K562 (cell line): ENCODE data around the gene MYO1E. TPM values are rescaled to one million over a fixed set of nuclear protein-coding genes. Genes with fewer than 3 reads are reported as not detected.

Source experiments
- ATAC-seq: fragments of 200-7000 bp; cut with Tn5 transposase; 3 replicates; pipeline ENCODE4 v1.9.1; 2020; ENCODE audit warnings: moderate library complexity
- BruUV-seq: library from RNA; stranded (reverse); fragments of 400-500 nt; replicated peaks from 2 replicates; lab custom pipeline; 2021; lab: Mats Ljungman, UMichigan
- CTCF ChIA-PET: fragments of 300-600 bp; formaldehyde crosslinking; extraction: SDS; loops from one replicate; lab custom pipeline; 2021; ENCODE audit warnings: low intra/inter-chr PET ratio; lab: Yijun Ruan, JAX
- POLR2A ChIA-PET: fragments of 300-600, 350-650 bp; sonication (Branson Sonifier 250); formaldehyde crosslinking; extraction: SDS; loops from one replicate; lab custom pipeline; 2021; ENCODE audit warnings: antibody characterized with exemption, inconsistent platforms; lab: Yijun Ruan, JAX
- DNase-seq, 4 experiments: peaks; one replicate each; pipeline versions ENCODE4 v3.0.0 to v3.0.0-alpha.2; 2011 to 2018; ENCODE audit warnings: low spot score in 3 of 4, mixed read lengths in 3 of 4; ENCODE audit errors: extremely low read depth in 1 of 4
- FAIRE-seq: peaks from 2 replicates; lab custom pipeline; 2011; peaks lifted over from hg19 to GRCh38; lab: Jason Lieb, UNC
- H2AFZ ChIP-seq: 2 replicates; pipeline ENCODE4 v1.6.0; 2011; ENCODE audit warnings: low read depth, low read length, control low read depth, inconsistent platforms
- H3K27ac ChIP-seq: fragments of 200-600 bp; 3 replicates; pipeline ENCODE4 v1.8.0; 2011; ENCODE audit warnings: low read depth, mild to moderate bottlenecking, control low read depth, inconsistent platforms, low read length, moderate library complexity, mixed read lengths; ENCODE audit errors: extremely low read depth
- H3K27me3 ChIP-seq, 2 experiments: fragments of 300-600 bp in 1 of 2; 2 replicates in 1 of 2; 3 replicates in 1 of 2; pipeline versions ENCODE4 v1.6.0 to v1.8.0; 2011; ENCODE audit warnings: inconsistent platforms in 2 of 2, low read length in 2 of 2, mild to moderate bottlenecking in 1 of 2, mixed read lengths in 1 of 2, moderate library complexity in 1 of 2; ENCODE audit not compliant: control insufficient read depth in 2 of 2, insufficient read depth in 2 of 2
- H3K36me3 ChIP-seq: fragments of 300-600 bp; 3 replicates; pipeline ENCODE4 v1.8.0; 2011; ENCODE audit warnings: mild to moderate bottlenecking, low read length, inconsistent platforms; ENCODE audit not compliant: control insufficient read depth, insufficient read depth
- H3K4me1 ChIP-seq, 2 experiments: fragments of 200-600 bp in 1 of 2; replicated peaks in 1 of 2; 2 replicates in 1 of 2; 3 replicates in 1 of 2; pipeline versions ENCODE4 v1.5.1 to v1.8.0; 2011; ENCODE audit warnings: inconsistent platforms in 2 of 2, low read length in 2 of 2, mild to moderate bottlenecking in 1 of 2, mixed read lengths in 1 of 2, moderate library complexity in 1 of 2; ENCODE audit not compliant: control insufficient read depth in 2 of 2, insufficient read depth in 2 of 2
- H3K4me2 ChIP-seq: 2 replicates; pipeline ENCODE4 v1.6.1; 2011; ENCODE audit warnings: low read length, control low read depth, inconsistent platforms, mixed read lengths; ENCODE audit not compliant: insufficient read depth
- H3K4me3 ChIP-seq: fragments of 200-600 bp; sonication (generic), shearing (Covaris generic); 2 replicates; pipeline ENCODE4 v1.5.1; 2016; ENCODE audit warnings: control low read depth, inconsistent platforms
- H3K79me2 ChIP-seq: fragments of 200-600 bp; 3 replicates; pipeline ENCODE4 v1.8.0; 2011; ENCODE audit warnings: low read length, inconsistent platforms; ENCODE audit not compliant: control insufficient read depth, insufficient read depth
- H3K9ac ChIP-seq, 2 experiments: 2 replicates each; pipeline versions ENCODE4 v1.6.0 to v1.6.1; 2011; ENCODE audit warnings: low read depth in 2 of 2, low read length in 2 of 2, control low read depth in 1 of 2, inconsistent platforms in 1 of 2, mild to moderate bottlenecking in 1 of 2, mixed read lengths in 1 of 2; ENCODE audit not compliant: insufficient read depth in 1 of 2
- H3K9me1 ChIP-seq: one replicate; pipeline ENCODE4 v1.6.0; 2011; ENCODE audit warnings: inconsistent platforms, mild to moderate bottlenecking, low read length, moderate library complexity; ENCODE audit not compliant: control insufficient read depth, insufficient read depth
- H3K9me3 ChIP-seq: replicated peaks from 2 replicates; pipeline ENCODE4 v1.5.1; 2011; ENCODE audit warnings: low read depth, low read length, inconsistent platforms; ENCODE audit not compliant: control insufficient read depth, insufficient read depth
- H4K20me1 ChIP-seq: replicated peaks from 2 replicates; pipeline ENCODE4 v1.6.1; 2011; ENCODE audit warnings: low read length, inconsistent platforms, mixed read lengths; ENCODE audit not compliant: control insufficient read depth, insufficient read depth
- BCL6 ChIP-seq: fragments of 250-450 bp; sonication (Bioruptor Pico); IDR thresholded peaks from 2 replicates; pipeline ENCODE4 v1.4.0; 2020
- CREBBP ChIP-seq: IDR thresholded peaks from one replicate; pipeline ENCODE4 v1.6.1; 2012; ENCODE audit warnings: low read depth, mild to moderate bottlenecking, control low read depth, inconsistent platforms, low read length
- HDAC3 ChIP-seq: fragments of 450-650 bp; IDR thresholded peaks from 2 replicates; pipeline ENCODE4 v1.6.1; 2018; ENCODE audit warnings: borderline replicate concordance, mild to moderate bottlenecking, moderate library complexity; ENCODE audit not compliant: partially characterized antibody
- KDM4B ChIP-seq, 2 experiments: fragments of 450-650 bp in 1 of 2; sonication (generic) in 1 of 2; IDR thresholded peaks; 2 replicates each; pipeline ENCODE4 v1.6.1; 2016 to 2017; ENCODE audit warnings: borderline replicate concordance in 2 of 2, antibody characterized with exemption in 1 of 2, low read depth in 1 of 2, mild to moderate bottlenecking in 1 of 2
- KLF1 ChIP-seq: fragments of 450-650 bp; IDR thresholded peaks from 2 replicates; pipeline ENCODE4 v1.6.1; 2016; ENCODE audit warnings: missing genetic modification characterization, missing compliant biosample characterization
- KLF13 ChIP-seq: fragments of 450-650 bp; IDR thresholded peaks from 2 replicates; pipeline ENCODE4 v1.6.1; 2016; ENCODE audit warnings: missing genetic modification characterization, low read depth, mild to moderate bottlenecking, missing compliant biosample characterization, moderate library complexity, borderline replicate concordance
- MEF2A ChIP-seq: IDR thresholded peaks from 2 replicates; pipeline ENCODE4 v1.6.1; 2011; ENCODE audit warnings: low read depth, mild to moderate bottlenecking, low read length, moderate library complexity; ENCODE audit not compliant: control insufficient read depth
- RBM15 ChIP-seq: fragments of 200-400 bp; formaldehyde crosslinking; IDR thresholded peaks from 2 replicates; pipeline ENCODE4 v1.6.1; 2018; ENCODE audit warnings: mild to moderate bottlenecking, low read length, moderate library complexity; ENCODE audit not compliant: insufficient read depth
- TAF1 ChIP-seq: IDR thresholded peaks from 2 replicates; pipeline ENCODE4 v1.6.1; 2011; ENCODE audit warnings: mild to moderate bottlenecking, low read length, moderate library complexity; ENCODE audit not compliant: insufficient read depth, control insufficient read depth, severe bottlenecking; ENCODE audit errors: extremely low read depth
- TAL1 ChIP-seq: fragments of 450-650 bp; IDR thresholded peaks from 2 replicates; pipeline ENCODE4 v1.6.1; 2016; ENCODE audit warnings: mild to moderate bottlenecking
- TGIF2 ChIP-seq: sonication (generic); formaldehyde crosslinking; IDR thresholded peaks from 2 replicates; pipeline ENCODE4 v1.8.1; 2022; ENCODE audit warnings: mild to moderate bottlenecking, missing genetic modification reagents, moderate library complexity
- ZNF282 ChIP-seq: sonication (generic); formaldehyde crosslinking; IDR thresholded peaks from 2 replicates; pipeline ENCODE4 v1.8.1; 2023; ENCODE audit warnings: missing genetic modification reagents
- ZNF589 ChIP-seq: fragments of 200-800 bp; sonication (Bioruptor generic); IDR thresholded peaks from 2 replicates; pipeline ENCODE4 v1.6.1; 2016; ENCODE audit warnings: low read depth, missing genetic modification characterization, missing compliant biosample characterization
- WGBS: fragments of 100-300 bp; shearing (Covaris generic); methylation state at CpG from one replicate; pipeline ENCODE4 v1.1.6; 2016; ENCODE audit warnings: low coverage, mixed read lengths; ENCODE audit not compliant: insufficient coverage; ENCODE audit errors: missing lambda C conversion rate; 5-methylcytosine and 5-hydroxymethylcytosine counted together
- in situ Hi-C: fragments of 300-500 bp; cut with MboI; formaldehyde crosslinking; loops from 4 replicates; pipeline ENCODE4 v1.15.0; 2018; ENCODE audit warnings: inconsistent platforms, mixed read lengths
- intact Hi-C: fragments of 100-400 bp; cut with micrococcal nuclease; formaldehyde crosslinking; loops from 2 replicates; pipeline ENCODE4 v1.14.2; 2022
- polyA plus RNA-seq, 8 experiments: library from polyadenylated mRNA; depleted of rRNA in 4 of 8; stranded (reverse) in 5 of 8; unstranded in 3 of 8; fragments of >200 nt; fragmentation: Nextera tagmentation in 2 of 8; fragmentation: Illumina TruSeq in 1 of 8; extraction: Ambion mirVana in 2 of 8; extraction: Trizol in 1 of 8; gene quantifications; 2 replicates each; pipeline versions ENCODE4 v1.2.1 to v1.2.3, GENCODE V29; 2011 to 2014; ENCODE audit warnings: inconsistent platforms in 1 of 8, missing spikeins in 1 of 8
- total RNA-seq, 7 experiments: library from RNA; depleted of rRNA in 6 of 7; stranded (reverse); fragments of >200 nt in 6 of 7; fragmentation: Illumina TruSeq in 2 of 7; extraction: Trizol in 2 of 7; gene quantifications; 2 replicates each; pipeline versions ENCODE4 v1.2.1 to v1.2.3, GENCODE V29; 2011 to 2021; ENCODE audit warnings: low replicate concordance in 1 of 7
- TF ChIP-seq, protein P1 (sequence below): IDR thresholded peaks from 2 replicates; pipeline ENCODE4 v1.6.1; 2011; ENCODE audit not compliant: insufficient read length; ENCODE audit errors: extremely low read depth
- TF ChIP-seq, protein P2 (sequence below), 2 experiments: fragments of 450-650 bp in 1 of 2; sonication (generic) in 1 of 2; formaldehyde crosslinking; conservative IDR thresholded peaks; 2 replicates each; pipeline versions ENCODE4 v1.4.0 to v1.8.1; 2020 to 2022; ENCODE audit warnings: mild to moderate bottlenecking in 1 of 2, missing genetic modification reagents in 1 of 2
- TF ChIP-seq, protein P3 (sequence below), 2 experiments: IDR thresholded peaks in 1 of 2; conservative IDR thresholded peaks in 1 of 2; 2 replicates each; pipeline ENCODE4 v1.6.1; 2016; ENCODE audit warnings: low read depth in 2 of 2, mild to moderate bottlenecking in 1 of 2, missing compliant biosample characterization in 1 of 2, missing genetic modification characterization in 1 of 2, moderate library complexity in 1 of 2

MYO1E gene
- total and polyA plus RNA-seq, 9 of the 15 experiments (the other 6 are each of a cell fraction or from before 2014, with no cell fraction given), result under 0.01 to 0.44 (median 0.01) TPM; not detected in 6

DNA sequence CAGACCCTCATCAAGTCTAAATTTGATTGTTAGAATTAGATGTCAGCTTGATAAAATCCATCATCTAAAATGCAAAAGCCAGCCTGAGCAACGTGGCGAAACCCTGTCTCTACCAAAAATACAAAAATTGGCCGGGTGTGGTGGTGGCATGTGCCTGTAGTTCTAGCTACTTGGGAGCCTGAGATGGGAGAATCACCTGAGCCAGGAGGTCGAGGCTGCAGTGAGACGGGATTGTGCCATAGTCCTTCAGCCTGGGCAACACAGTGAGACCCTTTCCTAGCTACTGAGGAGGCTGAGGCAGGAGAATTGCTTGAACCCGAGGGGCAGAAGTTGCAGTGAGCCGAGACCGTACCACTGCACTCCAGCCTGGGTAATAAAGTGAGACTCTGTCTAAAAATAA, 69.5 kb downstream of the MYO1E start (continued):
- TF ChIP-seq MEF2A, result no peak
- TF ChIP-seq TAF1, result no peak
- TF ChIP-seq, protein P1, sequence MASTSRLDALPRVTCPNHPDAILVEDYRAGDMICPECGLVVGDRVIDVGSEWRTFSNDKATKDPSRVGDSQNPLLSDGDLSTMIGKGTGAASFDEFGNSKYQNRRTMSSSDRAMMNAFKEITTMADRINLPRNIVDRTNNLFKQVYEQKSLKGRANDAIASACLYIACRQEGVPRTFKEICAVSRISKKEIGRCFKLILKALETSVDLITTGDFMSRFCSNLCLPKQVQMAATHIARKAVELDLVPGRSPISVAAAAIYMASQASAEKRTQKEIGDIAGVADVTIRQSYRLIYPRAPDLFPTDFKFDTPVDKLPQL, result no peak
- TF ChIP-seq BCL6 (CRISPR knock-in tag), result no peak
- no peak for TF ChIP-seq TGIF2 (CRISPR knock-in tag)

DNA sequence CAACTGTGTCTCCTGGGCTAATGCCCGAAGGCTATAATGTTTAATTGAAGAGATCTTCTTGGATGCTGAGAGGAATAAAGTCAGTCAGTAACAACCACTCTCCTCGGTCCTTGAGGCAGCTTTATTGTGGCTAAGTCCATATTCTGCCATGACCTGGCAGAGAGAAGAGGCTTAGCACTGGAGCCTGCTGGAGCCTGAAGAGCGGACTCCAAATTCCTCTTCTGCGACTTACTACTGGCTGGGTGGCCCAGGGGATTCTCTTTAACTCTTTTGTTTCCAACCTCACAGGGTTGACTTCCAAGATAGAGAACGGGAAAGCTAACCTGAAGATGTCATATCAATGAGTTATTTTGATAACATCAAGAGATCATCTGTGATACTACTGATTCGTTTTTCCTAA, 71.1 kb downstream of the MYO1E start:
- Histone ChIP-seq H3K4me3 (no peak overlapping the region), H3K9ac (no peak overlapping the region), H3K79me2 (no peaks in the 10 kb centered on the region), H3K27me3 (peaks cover 26 to 32% of the 10 kb centered on the region in 2 experiments; a peak in 4 of 5 replicates), H3K4me2 (no peak overlapping the region), H3K9me3 (no peaks in the 10 kb centered on the region), H3K36me3 (no peaks in the 10 kb centered on the region), H3K27ac (no peak overlapping the region), H4K20me1 (no peaks in the 10 kb centered on the region), H2AFZ (no peak overlapping the region)
- BruUV-seq, result no TSS peak
- DNase-seq, result no peak
- no peak for FAIRE-seq
- ChIA-PET CTCF (no interaction called here), POLR2A (no interaction called here)
- intact Hi-C loops, result no loop called here
- TF ChIP-seq HDAC3 (no peak), ZNF282 (CRISPR knock-in tag) (no peak), CREBBP (no peak), KLF1 (tag) (no peak), KLF13 (tag) (no peak), ZNF589 (CRISPR knock-in tag) (no peak), TAL1 (no peak), RBM15 (no peak), KDM4B (IDR thresholded peaks at IDR 0.05; ENCODE audit: borderline replicate concordance in 2 of 2, low read depth in 1 of 2) (no peak)
- TF ChIP-seq, protein P2, sequence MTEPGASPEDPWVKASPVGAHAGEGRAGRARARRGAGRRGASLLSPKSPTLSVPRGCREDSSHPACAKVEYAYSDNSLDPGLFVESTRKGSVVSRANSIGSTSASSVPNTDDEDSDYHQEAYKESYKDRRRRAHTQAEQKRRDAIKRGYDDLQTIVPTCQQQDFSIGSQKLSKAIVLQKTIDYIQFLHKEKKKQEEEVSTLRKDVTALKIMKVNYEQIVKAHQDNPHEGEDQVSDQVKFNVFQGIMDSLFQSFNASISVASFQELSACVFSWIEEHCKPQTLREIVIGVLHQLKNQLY (CRISPR knock-in tag; conservative IDR thresholded peaks at IDR 0.05), result no peak
- TF ChIP-seq, protein P3, sequence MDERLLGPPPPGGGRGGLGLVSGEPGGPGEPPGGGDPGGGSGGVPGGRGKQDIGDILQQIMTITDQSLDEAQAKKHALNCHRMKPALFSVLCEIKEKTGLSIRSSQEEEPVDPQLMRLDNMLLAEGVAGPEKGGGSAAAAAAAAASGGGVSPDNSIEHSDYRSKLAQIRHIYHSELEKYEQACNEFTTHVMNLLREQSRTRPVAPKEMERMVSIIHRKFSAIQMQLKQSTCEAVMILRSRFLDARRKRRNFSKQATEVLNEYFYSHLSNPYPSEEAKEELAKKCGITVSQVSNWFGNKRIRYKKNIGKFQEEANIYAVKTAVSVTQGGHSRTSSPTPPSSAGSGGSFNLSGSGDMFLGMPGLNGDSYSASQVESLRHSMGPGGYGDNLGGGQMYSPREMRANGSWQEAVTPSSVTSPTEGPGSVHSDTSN (CRISPR knock-in tag; IDR thresholded peaks at IDR 0.05; ENCODE audit: low read depth), result no peak
- TF ChIP-seq, protein P3 (tag; conservative IDR thresholded peaks at IDR 0.05; ENCODE audit: low read depth), result no peak
- TF ChIP-seq, all 486 proteins: peak for 0
- Histone ChIP-seq H3K9me1 (no peaks in the 10 kb centered on the region), H3K4me1 (no peaks in the 10 kb centered on the region; a peak in 1 of 5 replicates)
- no peak for ATAC-seq
- 0% methylated on average over 6 of the region's 6 CpGs for WGBS
- in situ Hi-C loops, result no loop called here
